HCT116 (cell line): ENCODE measurements around the gene GIPR. TPM values are rescaled to one million over a fixed set of nuclear protein-coding genes. Genes with fewer than 3 reads are reported as not detected.
A peak's percentile ranks its signal among the peaks of the same experiment; 100 is the strongest.

Experiments used
- ATAC-seq: fragments of 200-7000 bp; cut with Tn5 transposase; 2 replicates; pipeline ENCODE4 v1.9.1; 2020; ENCODE audit warnings: mild to moderate bottlenecking, moderate library complexity
- BruUV-seq: library from RNA; stranded (reverse); fragments of 400-500 nt; replicated peaks from 2 replicates; lab custom pipeline; 2021; lab: Mats Ljungman, UMichigan
- CTCF ChIA-PET: fragments of 300-600 bp; sonication (Branson Sonifier 250); formaldehyde crosslinking; loops from one replicate; lab custom pipeline; 2021; ENCODE audit warnings: antibody characterized with exemption; lab: Charles Lee
- POLR2A ChIA-PET: fragments of 300-600, 350-600 bp; sonication (Branson Sonifier 250); formaldehyde crosslinking; loops from one replicate; lab custom pipeline; 2021; ENCODE audit warnings: antibody characterized with exemption; lab: Charles Lee
- RAD21 ChIA-PET, 2 experiments: fragments of 300-600 bp; sonication (Branson Sonifier 250); formaldehyde crosslinking; loops; one replicate each; lab custom pipeline; 2023; ENCODE audit warnings: low total read pairs in 2 of 2; ENCODE audit not compliant: uncharacterized antibody in 2 of 2, unreplicated experiment in 2 of 2, low non-redundant PET in 1 of 2; lab: Charles Lee
- DNase-seq: peaks from one replicate; pipeline ENCODE4 v3.0.0-alpha.2; 2010; ENCODE audit warnings: low read depth, low spot score
- H2AFZ ChIP-seq: fragments of 200-600 bp; shearing (Covaris generic), sonication (generic); 2 replicates; pipeline ENCODE4 v1.6.1; 2017; ENCODE audit warnings: low read depth, mixed run types, mixed read lengths, antibody characterized with exemption, low read length; ENCODE audit not compliant: poor library complexity, severe bottlenecking
- H3K27ac ChIP-seq: 2 replicates; pipeline ENCODE4 v1.5.1; 2012; ENCODE audit warnings: low read depth, low read length
- H3K27me3 ChIP-seq: fragments of 200-600 bp; sonication (generic); 2 replicates; pipeline ENCODE4 v1.6.1; 2016; ENCODE audit warnings: mixed run types, low read length, mixed read lengths; ENCODE audit not compliant: insufficient read depth
- H3K36me3 ChIP-seq, 2 experiments: fragments of 200-500 bp in 1 of 2; fragments of 200-600 bp in 1 of 2; sonication (Bioruptor generic) in 1 of 2; sonication (generic) in 1 of 2; 2 replicates each; pipeline versions ENCODE4 v1.5.1 to v1.6.1; 2014 to 2016; ENCODE audit warnings: low read length in 2 of 2, inconsistent platforms in 1 of 2, mixed read lengths in 1 of 2, mixed run types in 1 of 2; ENCODE audit not compliant: insufficient read depth in 2 of 2, control insufficient read depth in 1 of 2
- H3K4me1 ChIP-seq, 2 experiments: fragments of 200-600 bp in 1 of 2; sonication (generic) in 1 of 2; 2 replicates each; pipeline versions ENCODE4 v1.5.1 to v1.6.1; 2012 to 2017; ENCODE audit warnings: low read length in 2 of 2, inconsistent platforms in 1 of 2, mild to moderate bottlenecking in 1 of 2, mixed read lengths in 1 of 2, mixed run types in 1 of 2, moderate library complexity in 1 of 2; ENCODE audit not compliant: insufficient read depth in 2 of 2, control insufficient read depth in 1 of 2
- H3K4me2 ChIP-seq: fragments of 200-600 bp; sonication (generic); 2 replicates; pipeline ENCODE4 v1.6.1; 2017; ENCODE audit warnings: mixed run types, low read length, mixed read lengths
- H3K4me3 ChIP-seq, 2 experiments: fragments of 200-600 bp in 1 of 2; sonication (generic) in 1 of 2; replicated peaks in 1 of 2; 2 replicates each; pipeline ENCODE4 v1.5.1; 2011 to 2016; ENCODE audit warnings: low read length in 2 of 2, control low read depth in 1 of 2, low read depth in 1 of 2, mild to moderate bottlenecking in 1 of 2, mixed read lengths in 1 of 2, mixed run types in 1 of 2
- H3K79me2 ChIP-seq: fragments of 200-600 bp; sonication (generic); 2 replicates; pipeline ENCODE4 v1.6.1; 2017; ENCODE audit warnings: mild to moderate bottlenecking, mixed run types, low read length, moderate library complexity, mixed read lengths; ENCODE audit not compliant: insufficient read depth
- H3K9ac ChIP-seq: fragments of 200-600 bp; sonication (generic); 2 replicates; pipeline ENCODE4 v1.6.1; 2016; ENCODE audit warnings: low read length, mixed read lengths
- H3K9me2 ChIP-seq: fragments of 200-600 bp; sonication (generic), shearing (Covaris generic); 2 replicates; pipeline ENCODE4 v1.6.1; 2017; ENCODE audit warnings: mixed run types, mild to moderate bottlenecking, moderate library complexity; ENCODE audit not compliant: insufficient read depth
- H3K9me3 ChIP-seq, 2 experiments: fragments of 200-500 bp in 1 of 2; fragments of 200-600 bp in 1 of 2; sonication (Bioruptor generic) in 1 of 2; sonication (generic) in 1 of 2; 2 replicates each; pipeline ENCODE4 v1.6.1; 2014 to 2017; ENCODE audit warnings: low read length in 2 of 2, mixed read lengths in 2 of 2, inconsistent platforms in 1 of 2, low read depth in 1 of 2, mild to moderate bottlenecking in 1 of 2, mixed run types in 1 of 2, moderate library complexity in 1 of 2; ENCODE audit not compliant: control insufficient read depth in 1 of 2, insufficient read depth in 1 of 2
- H4K20me1 ChIP-seq: fragments of 200-600 bp; sonication (generic), shearing (Covaris generic); 2 replicates; pipeline ENCODE4 v1.6.1; 2017; ENCODE audit warnings: mixed run types, mild to moderate bottlenecking, moderate library complexity; ENCODE audit not compliant: insufficient read depth
- CTCF ChIP-seq, 3 experiments: fragments of 200-600 bp in 1 of 3; sonication (generic) in 1 of 3; IDR thresholded peaks in 2 of 3; conservative IDR thresholded peaks in 1 of 3; 2 replicates each; pipeline ENCODE4 v1.5.1; 2012 to 2017; ENCODE audit warnings: low read depth in 2 of 3, low read length in 2 of 3, antibody characterized with exemption in 1 of 3, borderline replicate concordance in 1 of 3, control low read depth in 1 of 3, mild to moderate bottlenecking in 1 of 3, mixed read lengths in 1 of 3, mixed run types in 1 of 3, moderate library complexity in 1 of 3; ENCODE audit not compliant: insufficient read depth in 1 of 3
- EGR1 ChIP-seq: IDR thresholded peaks from 2 replicates; pipeline ENCODE4 v1.6.1; 2012; ENCODE audit warnings: low read depth
- EZH2 ChIP-seq: fragments of 200-600 bp; sonication (generic); IDR thresholded peaks from 2 replicates; pipeline ENCODE4 v1.6.1; 2017; ENCODE audit warnings: antibody characterized with exemption, mixed run types
- FOSL1 ChIP-seq: IDR thresholded peaks from 2 replicates; pipeline ENCODE4 v1.6.1; 2012; ENCODE audit warnings: low read depth
- MAX ChIP-seq: IDR thresholded peaks from 2 replicates; pipeline ENCODE4 v1.6.1; 2012
- POLR2A ChIP-seq: IDR thresholded peaks from 2 replicates; pipeline ENCODE4 v1.7.0; 2011; ENCODE audit warnings: borderline replicate concordance; ENCODE audit not compliant: insufficient read depth, insufficient read length; ENCODE audit errors: extremely low read depth
- RAD21 ChIP-seq: IDR thresholded peaks from 2 replicates; pipeline ENCODE4 v1.6.1; 2012; ENCODE audit warnings: low read depth, mild to moderate bottlenecking
- REST ChIP-seq: IDR thresholded peaks from 2 replicates; pipeline ENCODE4 v1.6.1; 2012; ENCODE audit warnings: low read depth
- SIN3A ChIP-seq: IDR thresholded peaks from 2 replicates; pipeline ENCODE4 v1.6.1; 2012; ENCODE audit warnings: low read depth
- SRF ChIP-seq: IDR thresholded peaks from 2 replicates; pipeline ENCODE4 v1.6.1; 2012; ENCODE audit warnings: low read depth
- ZFX ChIP-seq: fragments of 450-650 bp; IDR thresholded peaks from 2 replicates; pipeline ENCODE4 v1.6.1; 2017
- ZNF274 ChIP-seq: fragments of 200-500 bp; sonication (Bioruptor generic); IDR thresholded peaks from 2 replicates; pipeline ENCODE4 v1.6.1; 2014; ENCODE audit warnings: mild to moderate bottlenecking, low read depth, low read length, inconsistent platforms
- intact Hi-C: fragments of 100-400 bp; cut with micrococcal nuclease; formaldehyde crosslinking; loops from 2 replicates; pipeline ENCODE4 v1.10.0; 2022
- total RNA-seq: library from RNA; stranded (reverse); gene quantifications from one replicate; pipeline ENCODE4 v1.2.1, GENCODE V29; 2021; ENCODE audit not compliant: unreplicated experiment

Gene GIPR
- total RNA-seq, 1 experiment from 2014 or later = 14.1 TPM

- H3K9me2 ChIP-seq = no peaks in the 10 kb centered on the region
- H3K36me3 ChIP-seq = no peaks in the 10 kb centered on the region
- CTCF ChIA-PET = interaction anchor here (2.2 to 3.6 kb wide), 6 partner anchors 23 to 205 kb away, joined by 6 to 40 read pairs (median 16); partner anchors contain the start of genes GIPR and OPA3
- DNase-seq (no peak), ATAC-seq (no peak)
- TF ChIP-seq MAX (no peak), EGR1 (no peak), SIN3A (no peak), FOSL1 (no peak), SRF (no peak), RAD21 (no peak), ZFX (no peak)
- no peaks in the 10 kb centered on the region for H4K20me1 ChIP-seq
- no peaks in the 10 kb centered on the region for H3K79me2 ChIP-seq
- no peak overlapping the region for H3K9ac ChIP-seq
- no peak overlapping the region for H3K27ac ChIP-seq
- no peaks in the 10 kb centered on the region for H3K9me3 ChIP-seq
- intact Hi-C loops = loop anchor here (1.0 to 5.0 kb wide), 4 partner anchors 37 to 159 kb away; no protein-coding TSS in a partner anchor
- no peak overlapping the region for H3K4me3 ChIP-seq
- BruUV-seq = no TSS peak
- H3K4me2 ChIP-seq = no peak overlapping the region
- H2AFZ ChIP-seq = no peak overlapping the region
- H3K27me3 ChIP-seq = no peaks in the 10 kb centered on the region
- RAD21 ChIA-PET = no interaction called here
- POLR2A ChIA-PET = interaction anchor here (2.2 to 4.7 kb wide), 2 partner anchors 29 to 53 kb away, joined by 14 to 54 read pairs; no protein-coding TSS in a partner anchor
- peaks cover 28 to 59% of the 10 kb centered on the region in 2 experiments for H3K4me1 ChIP-seq
Observed at GRCh38 chr19:45643927-45644771, 23.9 kb upstream of the GIPR start.

GRCh38 chr19:45645068-45645630, 22.9 kb upstream of the GIPR start:
- no peaks in the 10 kb centered on the region for H3K27me3 ChIP-seq
- ChIA-PET RAD21 (interaction anchor here (0.6 to 1.1 kb wide), 3 partner anchors 23 to 168 kb away, joined by 3 to 8 read pairs (median 4); partner anchors contain the start of gene GIPR (in 1 of the 2)), CTCF (interaction anchor here (0.6 to 2.2 kb wide), 9 partner anchors 18 to 166 kb away, joined by 4 to 9 read pairs (median 6); partner anchors contain the start of gene GIPR), POLR2A (interaction anchor here (0.8 to 1.3 kb wide), 11 partner anchors 15 to 178 kb away, joined by 3 to 5 read pairs (median 3); partner anchors contain the start of genes FOSB, QPCTL and SNRPD2)
- peak overlapping the region; percentile 85 for H3K4me2 ChIP-seq
- peak overlapping the region in 1 of 2 experiments; percentile 57; a peak in 2 of 4 replicates for H3K4me3 ChIP-seq
- intact Hi-C loops = no loop called here
- H3K9me3 ChIP-seq = no peaks in the 10 kb centered on the region
- H3K4me1 ChIP-seq = peaks cover 20 to 49% of the 10 kb centered on the region in 2 experiments
- H3K9ac ChIP-seq = no peak overlapping the region
- DNase-seq (no peak), ATAC-seq (no peak)
- no peak overlapping the region; the same call in 1 of the 2 replicates for H3K27ac ChIP-seq
- peak overlapping the region; percentile 85 for H2AFZ ChIP-seq
- no peaks in the 10 kb centered on the region for H3K79me2 ChIP-seq
- H3K9me2 ChIP-seq = no peaks in the 10 kb centered on the region
- no TSS peak for BruUV-seq
- no peaks in the 10 kb centered on the region for H4K20me1 ChIP-seq
- no peaks in the 10 kb centered on the region for H3K36me3 ChIP-seq
- TF ChIP-seq ZNF274 = no peak
- TF ChIP-seq FOSL1 = no peak
- no peak for TF ChIP-seq POLR2A
- no peak for TF ChIP-seq SIN3A
- no peak for TF ChIP-seq REST
- no peak for TF ChIP-seq EZH2
- TF ChIP-seq CTCF (IDR thresholded peaks at IDR 0.05 in 2 of 3, conservative IDR thresholded peaks at IDR 0.05 in 1 of 3; ENCODE audit: borderline replicate concordance in 1 of 3, insufficient read depth in 1 of 3, low read depth in 2 of 3, low read length in 2 of 3) = no peak
- no peak for TF ChIP-seq EGR1
